ENCODE results near the gene NUPR2.

DNA sequence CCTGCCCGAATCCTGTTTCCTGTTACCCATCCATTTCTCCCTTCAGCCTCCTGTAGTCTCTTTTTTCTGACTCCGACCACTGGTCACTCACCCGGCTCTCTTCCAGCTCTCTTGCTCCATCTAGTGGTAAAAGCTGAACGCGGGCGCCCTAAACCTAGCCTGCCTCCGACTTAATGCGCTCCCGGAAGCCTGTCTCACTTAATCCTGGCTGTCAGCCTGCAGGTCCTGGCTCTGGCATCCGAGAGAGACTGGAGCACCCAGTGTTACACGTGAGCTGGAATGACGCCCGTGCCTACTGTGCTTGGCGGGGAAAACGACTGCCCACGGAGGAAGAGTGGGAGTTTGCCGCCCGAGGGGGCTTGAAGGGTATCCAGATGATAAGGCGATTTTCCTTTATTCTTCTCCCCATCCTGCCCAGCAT is 41.8 kb downstream of the NUPR2 start:
- TF ChIP-seq, protein P1, sequence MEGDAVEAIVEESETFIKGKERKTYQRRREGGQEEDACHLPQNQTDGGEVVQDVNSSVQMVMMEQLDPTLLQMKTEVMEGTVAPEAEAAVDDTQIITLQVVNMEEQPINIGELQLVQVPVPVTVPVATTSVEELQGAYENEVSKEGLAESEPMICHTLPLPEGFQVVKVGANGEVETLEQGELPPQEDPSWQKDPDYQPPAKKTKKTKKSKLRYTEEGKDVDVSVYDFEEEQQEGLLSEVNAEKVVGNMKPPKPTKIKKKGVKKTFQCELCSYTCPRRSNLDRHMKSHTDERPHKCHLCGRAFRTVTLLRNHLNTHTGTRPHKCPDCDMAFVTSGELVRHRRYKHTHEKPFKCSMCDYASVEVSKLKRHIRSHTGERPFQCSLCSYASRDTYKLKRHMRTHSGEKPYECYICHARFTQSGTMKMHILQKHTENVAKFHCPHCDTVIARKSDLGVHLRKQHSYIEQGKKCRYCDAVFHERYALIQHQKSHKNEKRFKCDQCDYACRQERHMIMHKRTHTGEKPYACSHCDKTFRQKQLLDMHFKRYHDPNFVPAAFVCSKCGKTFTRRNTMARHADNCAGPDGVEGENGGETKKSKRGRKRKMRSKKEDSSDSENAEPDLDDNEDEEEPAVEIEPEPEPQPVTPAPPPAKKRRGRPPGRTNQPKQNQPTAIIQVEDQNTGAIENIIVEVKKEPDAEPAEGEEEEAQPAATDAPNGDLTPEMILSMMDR (conservative IDR thresholded peaks at IDR 0.05) = peak; percentile 97
- TF ChIP-seq ZFX (IDR thresholded peaks at IDR 0.05) = no peak
